CD4-positive, CD25-positive, alpha-beta regulatory T cell (primary cell): ENCODE data around the gene C5orf15. TPM values are rescaled to one million over a fixed set of nuclear protein-coding genes. Genes with fewer than 3 reads are reported as not detected.

Experiments
- ATAC-seq, 2 donors: fragments of 150-1000 bp; cut with Tn5 transposase; one replicate each; pipeline ENCODE4 v1.10.0; 2021; ENCODE audit warnings: low read depth in 2 of 2, moderate number of reproducible peaks in 2 of 2, moderate library complexity in 1 of 2
- DNase-seq, 3 donors: peaks; one replicate each; pipeline versions ENCODE4 v3.0.0 to v3.0.0-alpha.2; 2012 to 2022; ENCODE audit warnings: mixed read lengths in 1 of 3
- H3K27ac ChIP-seq: one replicate; pipeline ENCODE4 v1.7.0; 2013; ENCODE audit warnings: mild to moderate bottlenecking, low read length; ENCODE audit not compliant: insufficient read depth, poor library complexity, severe bottlenecking
- H3K27me3 ChIP-seq: one replicate; pipeline ENCODE4 v1.7.0; 2013; ENCODE audit warnings: low read length; ENCODE audit not compliant: control insufficient read depth, insufficient read depth
- H3K36me3 ChIP-seq: one replicate; pipeline ENCODE4 v1.7.0; 2013; ENCODE audit warnings: mild to moderate bottlenecking, low read length, moderate library complexity; ENCODE audit not compliant: control insufficient read depth, insufficient read depth
- H3K4me1 ChIP-seq: 2 replicates; pipeline ENCODE4 v1.7.0; 2013; ENCODE audit warnings: mild to moderate bottlenecking, low read length; ENCODE audit not compliant: insufficient read depth, control insufficient read depth, poor library complexity, severe bottlenecking
- H3K4me3 ChIP-seq: one replicate; pipeline ENCODE4 v1.7.0; 2013; ENCODE audit warnings: low read depth, mild to moderate bottlenecking, low read length, moderate library complexity
- H3K9me3 ChIP-seq, 2 experiments: 1 replicate in 1 of 2; 2 replicates in 1 of 2; pipeline ENCODE4 v1.7.0; 2013; ENCODE audit warnings: low read length in 2 of 2, mild to moderate bottlenecking in 1 of 2, moderate library complexity in 1 of 2; ENCODE audit not compliant: control insufficient read depth in 2 of 2
- H3K27ac Mint-ChIP-seq, 3 donors: one replicate each; pipeline ENCODE4 v1.8.0; 2020 to 2022; ENCODE audit warnings: mild to moderate bottlenecking in 3 of 3, mixed read lengths in 3 of 3, moderate library complexity in 2 of 3
- H3K27me3 Mint-ChIP-seq: one replicate; pipeline ENCODE4 v1.8.0; 2022; ENCODE audit warnings: mild to moderate bottlenecking, mixed read lengths
- H3K36me3 Mint-ChIP-seq: one replicate; pipeline ENCODE4 v1.8.0; 2020; ENCODE audit warnings: mixed read lengths
- H3K4me1 Mint-ChIP-seq, 4 donors: one replicate each; pipeline ENCODE4 v1.8.0; 2020 to 2022; ENCODE audit warnings: mixed read lengths in 4 of 4, mild to moderate bottlenecking in 1 of 4
- H3K4me3 Mint-ChIP-seq, 4 donors: one replicate each; pipeline ENCODE4 v1.8.0; 2020 to 2022; ENCODE audit warnings: mild to moderate bottlenecking in 4 of 4, mixed read lengths in 4 of 4, moderate library complexity in 3 of 4
- H3K9me3 Mint-ChIP-seq, 7 donors: one replicate each; pipeline ENCODE4 v1.8.0; 2020 to 2022; ENCODE audit warnings: mixed read lengths in 7 of 7, mild to moderate bottlenecking in 3 of 7, moderate library complexity in 2 of 7
- polyA plus RNA-seq, 4 donors: library from polyadenylated mRNA; unstranded; fragments of 300-500 nt; fragmentation: Illumina TruSeq; gene quantifications; one replicate each; pipeline ENCODE4 v1.2.3, GENCODE V29; 2021
- total RNA-seq: library from RNA; stranded (reverse); gene quantifications from one replicate; pipeline ENCODE4 v1.2.3, GENCODE V29; 2022

The C5orf15 gene
- total and polyA plus RNA-seq, 5 donors from 2014 or later = 12.9 to 34.8 (median 25.4) TPM

DNA sequence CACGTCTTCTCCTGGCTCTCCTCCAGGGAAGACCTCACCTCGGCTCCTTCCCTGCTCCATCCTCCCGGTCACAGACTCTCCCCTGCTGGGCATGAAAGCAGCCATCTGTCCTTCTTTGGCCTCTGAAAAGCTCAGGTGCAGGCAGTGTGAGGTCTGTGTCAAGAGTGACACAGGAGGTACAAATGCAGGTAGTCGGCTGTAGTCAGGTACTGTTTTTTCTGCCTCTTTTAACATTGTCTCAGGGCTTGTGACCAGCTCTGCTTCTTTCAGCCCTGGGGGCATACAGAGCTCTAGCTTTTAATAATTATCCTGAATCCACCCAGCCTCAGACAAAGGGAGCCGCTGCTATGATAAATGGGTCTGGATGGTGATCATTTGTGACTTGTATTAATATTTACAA lies 46.4 kb downstream of the C5orf15 start:
- Mint-ChIP-seq H3K27ac (no peak overlapping the region), H3K4me1 (peaks cover 0 to 2% (median 0%) of the 10 kb centered on the region in 4 donors), H3K36me3 (no peaks in the 10 kb centered on the region), H3K4me3 (no peak overlapping the region), H3K9me3 (no peaks in the 10 kb centered on the region), H3K27me3 (peaks cover 10% of the 10 kb centered on the region)
- no peak overlapping the region for H3K27ac ChIP-seq
- H3K9me3 ChIP-seq = no peaks in the 10 kb centered on the region
- no peak overlapping the region for H3K4me3 ChIP-seq
- H3K27me3 ChIP-seq = no peaks in the 10 kb centered on the region
- ATAC-seq (no peak), DNase-seq (no peak)
- no peaks in the 10 kb centered on the region for H3K36me3 ChIP-seq
- H3K4me1 ChIP-seq = no peaks in the 10 kb centered on the region

DNA sequence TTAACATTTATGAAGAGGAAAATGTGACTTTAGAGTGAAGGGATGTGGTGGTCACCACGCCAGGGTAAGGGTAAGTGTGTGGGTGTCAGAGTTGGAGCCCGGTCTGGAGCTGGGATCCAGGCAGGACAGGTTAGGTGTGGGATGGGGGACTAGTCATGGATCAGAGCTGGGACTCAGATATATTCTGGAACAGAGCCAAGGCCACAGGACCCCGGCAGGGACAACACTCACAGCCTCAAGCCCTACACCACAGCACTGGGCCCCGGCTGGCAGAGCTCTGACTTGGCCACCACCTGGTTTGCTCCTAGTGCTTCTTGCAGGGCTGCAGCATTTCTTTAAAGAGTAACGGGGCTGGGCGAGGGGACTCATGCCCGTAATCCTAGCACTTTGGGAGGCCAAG lies 47.4 kb downstream of the C5orf15 start:
- Mint-ChIP-seq H3K36me3 (no peaks in the 10 kb centered on the region), H3K4me1 (no peaks in the 10 kb centered on the region), H3K9me3 (no peaks in the 10 kb centered on the region), H3K4me3 (no peak overlapping the region), H3K27ac (no peak overlapping the region), H3K27me3 (peaks cover 10% of the 10 kb centered on the region)
- no peaks in the 10 kb centered on the region for H3K36me3 ChIP-seq
- DNase-seq (no peak), ATAC-seq (no peak)
- H3K9me3 ChIP-seq = no peaks in the 10 kb centered on the region
- no peaks in the 10 kb centered on the region for H3K27me3 ChIP-seq
- no peaks in the 10 kb centered on the region for H3K4me1 ChIP-seq
- H3K4me3 ChIP-seq = no peak overlapping the region
- H3K27ac ChIP-seq = no peak overlapping the region

GRCh38 chr5:133919148-133920136 lies 49.0 kb downstream of the C5orf15 start:
- no peak overlapping the region for H3K4me3 Mint-ChIP-seq
- H3K36me3 Mint-ChIP-seq = no peaks in the 10 kb centered on the region
- ATAC-seq (no peak), DNase-seq (no peak)
- H3K27me3 Mint-ChIP-seq = peaks cover 10% of the 10 kb centered on the region
- no peaks in the 10 kb centered on the region for H3K4me1 Mint-ChIP-seq
- H3K36me3 ChIP-seq = no peaks in the 10 kb centered on the region
- H3K27ac ChIP-seq = no peak overlapping the region
- no peaks in the 10 kb centered on the region for H3K9me3 Mint-ChIP-seq
- H3K27me3 ChIP-seq = no peaks in the 10 kb centered on the region
- H3K27ac Mint-ChIP-seq = no peak overlapping the region
- H3K4me3 ChIP-seq = no peak overlapping the region
- H3K9me3 ChIP-seq = no peaks in the 10 kb centered on the region
- H3K4me1 ChIP-seq = no peaks in the 10 kb centered on the region

GRCh38 chr5:133918731-133919130 lies 49.7 kb downstream of the C5orf15 start:
- no peaks in the 10 kb centered on the region for H3K27me3 ChIP-seq
- Mint-ChIP-seq H3K36me3 (no peaks in the 10 kb centered on the region), H3K27ac (no peak overlapping the region), H3K4me1 (no peaks in the 10 kb centered on the region), H3K27me3 (peaks cover 10% of the 10 kb centered on the region), H3K9me3 (no peaks in the 10 kb centered on the region), H3K4me3 (peak overlapping the region in 1 of 4 donors; percentile 61)
- no peak overlapping the region for H3K4me3 ChIP-seq
- ATAC-seq = no peak
- H3K36me3 ChIP-seq = no peaks in the 10 kb centered on the region
- H3K27ac ChIP-seq = no peak overlapping the region
- no peak for DNase-seq
- no peaks in the 10 kb centered on the region for H3K9me3 ChIP-seq
- H3K4me1 ChIP-seq = no peaks in the 10 kb centered on the region

DNA sequence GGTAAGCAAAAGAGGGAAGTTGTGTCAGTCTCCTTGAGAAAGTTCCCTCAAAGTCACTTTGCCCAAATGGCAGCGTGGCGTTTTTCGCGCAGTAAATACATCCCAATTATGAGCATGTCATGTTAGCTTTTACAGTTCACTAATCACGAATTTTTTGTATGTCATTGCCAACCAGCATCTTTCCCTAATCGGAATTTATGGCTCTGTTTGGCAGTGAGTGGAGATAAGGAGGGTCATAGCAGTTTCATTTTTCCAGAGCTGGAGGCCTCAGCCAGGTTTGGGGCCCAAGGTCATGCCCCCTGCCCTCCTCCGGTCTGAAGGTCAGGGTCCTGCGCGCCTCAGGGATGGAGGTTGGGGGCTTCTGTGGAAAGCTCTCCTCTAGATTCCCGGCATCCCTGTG lies 50.1 kb downstream of the C5orf15 start:
- DNase-seq (no peak), ATAC-seq (no peak)
- Histone ChIP-seq H3K9me3 (no peaks in the 10 kb centered on the region), H3K27ac (no peak overlapping the region), H3K4me1 (no peaks in the 10 kb centered on the region), H3K36me3 (no peaks in the 10 kb centered on the region), H3K27me3 (no peaks in the 10 kb centered on the region), H3K4me3 (no peak overlapping the region)
- no peaks in the 10 kb centered on the region for H3K9me3 Mint-ChIP-seq
- no peaks in the 10 kb centered on the region for H3K4me1 Mint-ChIP-seq
- H3K27ac Mint-ChIP-seq = no peak overlapping the region
- H3K36me3 Mint-ChIP-seq = no peaks in the 10 kb centered on the region
- peaks cover 10% of the 10 kb centered on the region for H3K27me3 Mint-ChIP-seq
- H3K4me3 Mint-ChIP-seq = no peak overlapping the region

- Histone ChIP-seq H3K27me3 (no peaks in the 10 kb centered on the region), H3K4me1 (no peaks in the 10 kb centered on the region), H3K4me3 (no peak overlapping the region), H3K27ac (no peak overlapping the region), H3K36me3 (no peaks in the 10 kb centered on the region), H3K9me3 (no peaks in the 10 kb centered on the region)
- no peaks in the 10 kb centered on the region for H3K4me1 Mint-ChIP-seq
- peaks cover 10% of the 10 kb centered on the region for H3K27me3 Mint-ChIP-seq
- no peak overlapping the region for H3K4me3 Mint-ChIP-seq
- no peak overlapping the region for H3K27ac Mint-ChIP-seq
- no peaks in the 10 kb centered on the region for H3K36me3 Mint-ChIP-seq
- DNase-seq (no peak), ATAC-seq (no peak)
- H3K9me3 Mint-ChIP-seq = no peaks in the 10 kb centered on the region
Measured at GRCh38 chr5:133917785-133918184, 50.6 kb downstream of the C5orf15 start.

DNA sequence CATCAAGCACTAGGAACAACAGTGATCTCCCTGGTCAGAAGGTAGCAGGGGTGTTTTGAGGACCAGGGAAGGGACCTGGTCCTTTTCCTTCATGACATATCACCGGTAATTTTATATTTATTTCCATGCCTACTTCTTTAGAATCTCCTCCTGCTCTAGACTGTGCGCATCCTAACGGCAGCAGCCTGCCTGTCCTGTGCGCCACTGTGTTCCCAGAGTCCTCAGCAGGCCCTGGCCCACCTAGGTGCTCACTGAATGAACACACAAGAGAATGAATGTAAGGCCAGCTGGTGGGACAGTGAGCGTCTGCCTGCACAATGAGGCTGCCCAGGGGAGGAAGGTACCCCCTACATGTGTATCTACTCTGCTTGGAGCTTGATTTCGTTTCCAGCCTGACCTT lies 51.5 kb downstream of the C5orf15 start:
- no peak overlapping the region for H3K27ac ChIP-seq
- H3K27me3 Mint-ChIP-seq = peaks cover 10% of the 10 kb centered on the region
- DNase-seq = no peak
- no peaks in the 10 kb centered on the region for H3K9me3 ChIP-seq
- H3K36me3 ChIP-seq = no peaks in the 10 kb centered on the region
- H3K4me3 Mint-ChIP-seq = no peak overlapping the region
- H3K27me3 ChIP-seq = no peaks in the 10 kb centered on the region
- no peak for ATAC-seq
- H3K36me3 Mint-ChIP-seq = no peaks in the 10 kb centered on the region
- H3K4me1 ChIP-seq = no peaks in the 10 kb centered on the region
- no peak overlapping the region for H3K4me3 ChIP-seq
- no peaks in the 10 kb centered on the region for H3K4me1 Mint-ChIP-seq
- no peak overlapping the region for H3K27ac Mint-ChIP-seq
- H3K9me3 Mint-ChIP-seq = no peaks in the 10 kb centered on the region

GRCh38 chr5:133916479-133916878 lies 51.9 kb downstream of the C5orf15 start:
- no peaks in the 10 kb centered on the region for H3K36me3 Mint-ChIP-seq

More at GRCh38 chr5:133916479-133916878, 51.9 kb downstream of the C5orf15 start:
- H3K4me3 ChIP-seq = no peak overlapping the region
- no peaks in the 10 kb centered on the region for H3K36me3 ChIP-seq
- H3K27me3 Mint-ChIP-seq = peaks cover 10% of the 10 kb centered on the region
- H3K27me3 ChIP-seq = no peaks in the 10 kb centered on the region
- ATAC-seq (no peak), DNase-seq (no peak)
- no peaks in the 10 kb centered on the region for H3K9me3 ChIP-seq
- H3K4me1 ChIP-seq = no peaks in the 10 kb centered on the region
- H3K4me3 Mint-ChIP-seq = no peak overlapping the region
- no peaks in the 10 kb centered on the region for H3K9me3 Mint-ChIP-seq
- H3K27ac ChIP-seq = no peak overlapping the region
- no peaks in the 10 kb centered on the region for H3K4me1 Mint-ChIP-seq
- H3K27ac Mint-ChIP-seq = no peak overlapping the region
